GM18517 (cell line): ENCODE results near the gene ZNF222.
A peak's percentile ranks its signal among the peaks of the same experiment; 100 is the strongest.

Experiments
- ATAC-seq: cut with Tn5 transposase; IDR thresholded peaks from one replicate; pipeline ENCODE4 v1.9.1; 2021; ENCODE audit warnings: mild to moderate bottlenecking, moderate library complexity; ENCODE audit not compliant: unreplicated experiment

ZNF222 gene

GRCh38 chr19:44025217-44025936 lies at the start of gene ZNF222:
Gene ZNF222 (plus strand): TSS chr19:44025379. CDS start chr19:44025437, 58 bp downstream.
- peak; percentile 89 for ATAC-seq

DNA sequence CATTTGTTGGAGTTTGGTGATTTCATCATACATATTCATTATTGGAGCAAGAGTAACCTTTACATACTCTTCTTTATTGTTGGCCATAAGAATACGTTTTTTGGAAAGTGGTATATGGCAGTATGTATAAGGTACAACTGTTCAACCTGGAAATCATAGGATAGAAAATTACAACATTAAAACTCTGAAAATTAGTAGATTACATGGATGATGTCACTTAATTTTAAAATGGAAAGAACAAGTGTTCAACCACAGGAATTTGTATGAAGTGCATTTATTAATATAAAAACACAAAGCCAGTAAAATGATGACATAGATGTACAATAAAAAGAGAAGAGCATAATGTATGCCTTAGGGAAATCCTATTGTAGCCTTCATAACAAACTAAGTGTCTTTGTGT lies 48.4 kb upstream of the ZNF222 start:
- ATAC-seq, result no peak

DNA sequence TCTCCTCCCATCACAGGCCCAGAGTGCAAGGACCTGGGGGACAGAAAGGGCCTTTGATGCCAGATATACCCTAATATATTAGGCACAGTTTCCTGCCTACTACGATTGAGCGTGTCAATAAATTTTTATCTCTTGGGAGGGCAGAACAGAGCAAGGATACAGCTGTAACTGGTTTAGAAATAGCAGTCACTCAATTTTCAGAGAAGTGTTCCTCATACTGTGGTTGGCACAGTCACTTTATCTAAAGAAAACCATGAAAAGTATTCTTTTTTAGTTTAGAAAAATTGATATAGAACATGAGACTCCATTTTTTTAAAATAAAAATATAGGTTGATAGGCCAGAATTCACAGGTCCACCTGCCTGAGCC lies 41.7 kb upstream of the ZNF222 start:
- no peak for ATAC-seq

GRCh38 chr19:43983912-43984686 lies 41.1 kb upstream of the ZNF222 start, which contains the start of gene ZNF155:
Gene ZNF155 (plus strand): TSS chr19:43984188. CDS start chr19:43988544, 4,356 bp downstream.
- ATAC-seq, result no peak

DNA sequence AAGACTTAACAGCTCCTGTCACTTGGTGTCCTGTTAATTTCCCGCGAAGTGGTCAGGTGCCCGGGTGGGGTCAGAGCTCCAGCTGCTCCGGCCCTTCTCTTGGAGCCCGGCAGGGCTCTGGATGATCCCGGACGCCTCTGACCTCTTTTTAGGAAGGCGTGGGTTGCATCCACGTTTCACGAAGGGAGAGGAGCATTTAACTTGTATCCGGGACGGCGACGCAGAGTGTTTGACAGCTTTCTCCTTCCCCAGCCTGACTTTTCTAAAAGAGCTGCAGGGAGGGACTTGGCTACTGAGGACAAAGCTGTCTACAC lies 40.5 kb upstream of the ZNF222 start:
- no peak for ATAC-seq

DNA sequence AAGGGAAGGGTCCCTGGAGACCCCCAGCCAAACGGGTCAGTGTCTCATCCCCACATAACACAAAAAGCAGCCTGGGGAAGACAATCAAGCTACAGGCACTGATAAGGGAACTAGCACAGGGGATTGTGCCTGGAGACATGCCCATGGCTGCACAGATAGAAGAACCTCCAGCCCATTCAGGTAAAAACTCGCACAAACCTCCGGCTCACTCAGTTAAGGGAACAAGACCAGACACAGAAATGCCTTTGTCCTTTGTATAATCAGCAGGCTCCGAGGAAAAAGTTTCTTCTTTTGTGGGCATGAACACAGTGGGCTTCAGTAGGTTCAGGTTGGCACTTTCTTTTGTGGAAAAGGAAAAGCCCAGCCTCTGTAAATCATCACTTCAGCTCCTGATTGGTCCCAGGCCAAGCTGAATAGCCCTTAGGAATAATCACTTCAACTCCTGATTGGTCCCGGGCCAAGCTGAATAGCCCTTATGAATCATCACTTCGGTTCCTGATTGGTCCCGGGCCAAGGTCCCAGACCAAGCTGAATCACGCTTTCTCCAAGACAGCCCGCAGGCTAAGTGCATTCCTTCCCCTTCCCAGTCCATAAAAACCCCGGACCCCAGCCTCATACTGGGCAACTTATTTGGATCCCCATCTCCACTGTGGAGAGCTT lies 27.4 kb upstream of the ZNF222 start:
- ATAC-seq, result no peak

DNA sequence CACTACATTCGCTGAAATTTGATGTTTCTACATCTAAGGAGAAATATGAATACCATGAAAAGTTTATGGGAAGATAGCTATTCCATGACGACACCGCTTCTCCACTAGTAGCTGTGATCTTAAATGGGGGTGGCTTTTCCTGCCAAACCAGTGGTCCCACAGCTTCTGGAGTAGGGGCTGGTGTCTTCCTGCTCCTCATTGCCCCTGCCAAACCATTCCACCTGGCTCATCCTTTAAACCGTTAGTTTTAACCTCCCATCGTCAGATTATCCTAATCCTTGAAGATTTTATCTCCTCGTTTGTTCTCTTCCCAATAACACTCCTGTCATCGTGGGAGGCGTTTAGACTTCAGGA lies 23.0 kb upstream of the ZNF222 start:
- ATAC-seq, result no peak

GRCh38 chr19:44002566-44003460 lies 22.4 kb upstream of the ZNF222 start, which contains the start of gene ZNF230:
Gene ZNF230 (plus strand): TSS chr19:44002957. CDS start chr19:44007079, 4,122 bp downstream.
- peak; percentile 93 for ATAC-seq

GRCh38 chr19:44003461-44004009 lies 21.6 kb upstream of the ZNF222 start:
- ATAC-seq, result peak; percentile 31

DNA sequence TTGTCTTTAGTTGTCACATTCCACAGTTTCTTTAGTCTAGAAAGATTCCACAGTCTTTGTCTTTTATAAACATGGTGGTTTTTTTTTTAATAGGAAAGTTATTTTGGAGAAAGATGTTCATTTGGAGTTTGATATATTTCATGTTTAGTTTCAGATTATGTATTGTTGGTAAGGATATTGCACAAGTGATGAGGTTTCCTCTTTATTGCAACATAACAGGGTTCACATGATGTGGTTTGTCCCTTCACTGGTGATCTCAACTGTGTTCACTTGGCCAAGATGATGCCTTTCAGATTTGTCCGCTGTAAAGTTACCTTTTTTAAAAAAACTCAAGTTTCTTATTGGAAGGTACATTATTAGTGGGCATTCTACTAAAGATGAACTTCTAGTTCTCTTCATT lies 19.2 kb upstream of the ZNF222 start:
- no peak for ATAC-seq

GRCh38 chr19:44007473-44007872 lies 17.7 kb upstream of the ZNF222 start:
- ATAC-seq, result no peak

DNA sequence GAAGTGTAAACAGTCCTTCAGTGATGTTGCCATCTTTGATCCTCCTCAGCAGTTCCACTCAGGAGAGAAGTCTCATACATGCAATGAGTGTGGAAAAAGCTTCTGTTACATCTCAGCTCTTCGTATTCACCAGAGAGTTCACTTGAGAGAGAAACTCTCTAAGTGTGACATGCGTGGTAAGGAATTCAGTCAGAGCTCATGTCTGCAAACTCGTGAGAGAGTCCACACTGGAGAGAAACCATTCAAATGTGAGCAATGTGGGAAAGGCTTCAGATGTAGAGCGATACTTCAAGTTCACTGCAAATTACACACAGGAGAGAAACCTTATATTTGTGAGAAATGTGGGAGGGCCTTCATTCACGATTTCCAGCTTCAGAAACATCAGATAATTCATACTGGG lies 14.7 kb upstream of the ZNF222 start:
- no peak for ATAC-seq

GRCh38 chr19:44019498-44019897 lies 5.7 kb upstream of the ZNF222 start:
- no peak for ATAC-seq

- ATAC-seq, result no peak
Measured at GRCh38 chr19:44021221-44021620, 4.0 kb upstream of the ZNF222 start.

- no peak for ATAC-seq
Measured at GRCh38 chr19:44024900-44025216, 321 bp upstream of the ZNF222 start.

GRCh38 chr19:44026622-44027021 lies 1.4 kb downstream of the ZNF222 start:
- no peak for ATAC-seq

DNA sequence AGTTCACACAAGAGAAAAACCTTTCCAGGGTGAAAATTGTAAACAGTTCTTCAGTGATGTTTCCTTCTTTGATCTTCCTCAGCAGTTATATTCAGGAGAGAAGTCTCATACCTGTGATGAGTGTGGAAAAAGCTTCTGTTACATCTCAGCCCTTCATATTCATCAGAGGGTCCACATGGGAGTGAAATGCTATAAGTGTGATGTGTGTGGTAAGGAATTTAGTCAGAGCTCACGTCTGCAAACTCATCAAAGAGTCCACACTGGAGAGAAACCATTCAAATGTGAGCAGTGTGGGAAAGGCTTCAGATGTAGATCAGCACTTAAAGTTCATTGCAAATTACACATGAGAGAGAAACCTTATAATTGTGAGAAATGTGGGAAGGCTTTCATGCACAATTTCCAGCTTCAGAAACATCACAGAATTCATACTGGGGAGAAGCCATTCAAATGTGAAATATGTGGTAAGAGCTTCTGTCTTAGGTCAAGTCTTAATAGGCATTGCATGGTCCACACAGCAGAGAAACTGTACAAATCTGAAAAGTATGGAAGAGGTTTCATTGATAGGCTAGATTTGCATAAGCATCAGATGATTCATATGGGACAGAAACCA lies 6.9 kb downstream of the ZNF222 start:
- ATAC-seq, result no peak

- no peak for ATAC-seq
Measured at GRCh38 chr19:44042147-44042546, 17.0 kb downstream of the ZNF222 start.

DNA sequence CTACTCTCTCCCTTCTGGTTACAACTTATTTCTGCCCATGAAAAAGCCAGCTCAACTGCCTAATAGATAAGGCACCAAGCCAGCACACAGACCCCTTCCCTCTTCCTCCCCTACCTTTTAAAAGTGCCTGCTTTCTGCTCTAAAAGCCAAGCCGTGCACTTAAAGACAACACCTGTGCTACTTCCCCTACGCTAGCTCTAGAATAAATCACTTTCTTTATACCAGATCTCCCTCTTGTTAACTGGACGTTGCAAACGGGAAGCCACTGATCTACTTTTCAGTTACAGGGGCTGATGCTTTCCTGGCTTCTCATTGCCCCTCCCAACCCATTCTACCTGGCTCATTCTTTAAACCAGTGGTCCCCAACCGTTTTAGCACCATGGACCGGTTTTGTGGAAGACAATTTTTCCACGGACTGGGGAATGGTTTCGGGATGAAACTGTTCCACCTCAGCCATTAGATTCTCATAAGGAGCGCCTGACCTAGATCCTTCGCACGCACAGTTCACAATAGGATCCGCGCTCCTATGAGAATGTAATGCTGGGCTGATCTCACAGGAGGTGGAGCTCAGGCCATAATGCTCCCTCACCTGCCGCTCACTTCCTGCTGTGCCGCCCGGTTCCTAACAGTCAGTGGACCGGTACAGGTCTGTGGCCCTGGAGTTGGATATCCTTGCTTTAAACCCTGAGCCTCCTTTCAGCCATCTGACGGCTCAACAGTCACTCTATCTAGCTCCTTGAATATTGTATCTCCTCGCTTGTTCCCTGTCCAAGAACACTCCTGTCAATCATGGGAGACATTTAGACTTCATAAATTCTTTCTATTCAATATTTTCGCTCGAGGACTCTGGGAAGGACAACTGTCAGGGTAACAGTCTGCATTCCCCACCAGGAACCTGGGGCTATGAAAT lies 25.8 kb downstream of the ZNF222 start:
- ATAC-seq, result no peak
